Gastroesophageal sphincter (tissue), 4 donors: ENCODE results near the gene PIGR. TPM values are rescaled to one million over a fixed set of nuclear protein-coding genes. Genes with fewer than 3 reads are reported as not detected.

Experiments used
- ATAC-seq: fragments of 150-250 bp; one replicate; pipeline ENCODE4 v1.9.1; 2016; ENCODE audit warnings: mild to moderate bottlenecking, moderate library complexity
- H3K27ac ChIP-seq, 4 donors: fragments of 200-600 bp; sonication (generic) in 3 of 4; 1 replicate in 3 of 4; 2 replicates in 1 of 4; pipeline ENCODE4 v1.5.1; 2016 to 2019
- H3K27me3 ChIP-seq: fragments of 200-600 bp; sonication (generic); one replicate; pipeline ENCODE4 v1.5.1; 2019
- H3K36me3 ChIP-seq, 2 donors: fragments of 200-600 bp; sonication (generic); one replicate each; pipeline ENCODE4 v1.5.1; 2019; ENCODE audit warnings: control low read depth in 1 of 2
- H3K4me1 ChIP-seq, 3 donors: fragments of 200-600 bp; sonication (generic); 1 replicate in 2 of 3; 2 replicates in 1 of 3; pipeline ENCODE4 v1.5.1; 2016 to 2019; ENCODE audit warnings: control low read depth in 2 of 3
- H3K4me3 ChIP-seq, 2 donors: fragments of 200-600 bp; sonication (generic); one replicate each; pipeline ENCODE4 v1.5.1; 2019; ENCODE audit warnings: mild to moderate bottlenecking in 1 of 2, moderate library complexity in 1 of 2
- H3K9me3 ChIP-seq, 3 donors: fragments of 200-600 bp; sonication (generic); one replicate each; pipeline ENCODE4 v1.5.1; 2017 to 2019; ENCODE audit warnings: control low read depth in 2 of 3
- CTCF ChIP-seq, 4 experiments: fragments of 200-600 bp in 2 of 4; fragments of 450-650 bp in 2 of 4; sonication (generic) in 1 of 4; IDR thresholded peaks; one replicate each; pipeline ENCODE4 v1.5.1; 2017 to 2019; ENCODE audit warnings: antibody characterized with exemption in 4 of 4, mild to moderate bottlenecking in 2 of 4, moderate library complexity in 2 of 4
- EP300 ChIP-seq: sonication (generic); formaldehyde crosslinking; IDR thresholded peaks from one replicate; pipeline ENCODE4 v1.6.1; 2017; ENCODE audit warnings: antibody characterized with exemption, mild to moderate bottlenecking
- POLR2A ChIP-seq, 2 donors: fragments of 450-650 bp; IDR thresholded peaks; one replicate each; pipeline ENCODE4 v1.6.1; 2017; ENCODE audit warnings: antibody characterized with exemption in 2 of 2, mild to moderate bottlenecking in 2 of 2, moderate library complexity in 1 of 2
- POLR2AphosphoS5 ChIP-seq: sonication (generic); formaldehyde crosslinking; IDR thresholded peaks from one replicate; pipeline ENCODE4 v1.6.1; 2017; ENCODE audit warnings: antibody characterized with exemption
- WGBS, 2 donors: methylation state at CpG; one replicate each; pipeline ENCODE4 v1.1.5; 2018; ENCODE audit warnings: low coverage in 1 of 2; 5-methylcytosine and 5-hydroxymethylcytosine counted together
- total RNA-seq, 4 donors: library from RNA; depleted of rRNA; stranded (reverse); fragments of >200 nt; gene quantifications; one replicate each; pipeline ENCODE4 v1.1.0, GENCODE V29; 2016

Gene PIGR
- total RNA-seq, 4 donors from 2014 or later: 0.16 to 256 (median 0.35) TPM

GRCh38 chr1:206883876-206884275 is 62.4 kb downstream of the PIGR start:
- H3K27me3 ChIP-seq: peaks cover 7% of the 10 kb centered on the region
- no peaks in the 10 kb centered on the region for H3K9me3 ChIP-seq
- WGBS, 2 donors: 75 to 79% methylated on average over 2 of the region's 2 CpGs
- H3K36me3 ChIP-seq: no peaks in the 10 kb centered on the region
- no peak for TF ChIP-seq POLR2A (IDR thresholded peaks at IDR 0.05)
- TF ChIP-seq CTCF (IDR thresholded peaks at IDR 0.05): no peak
- TF ChIP-seq EP300: no peak
- no peak for TF ChIP-seq POLR2AphosphoS5
- no peak for ATAC-seq
- no peak overlapping the region for H3K27ac ChIP-seq
- no peak overlapping the region for H3K4me3 ChIP-seq
- H3K4me1 ChIP-seq: no peaks in the 10 kb centered on the region

- Histone ChIP-seq H3K36me3 (no peaks in the 10 kb centered on the region), H3K27ac (no peak overlapping the region), H3K27me3 (peaks cover 7% of the 10 kb centered on the region), H3K9me3 (peaks cover 0 to 7% (median 0%) of the 10 kb centered on the region in 3 donors), H3K4me3 (no peak overlapping the region), H3K4me1 (no peaks in the 10 kb centered on the region)
- ATAC-seq: no peak
- WGBS, 2 donors: 88 to 100% methylated on average over 1 of the region's 1 CpG
- no peak for TF ChIP-seq POLR2AphosphoS5
- TF ChIP-seq POLR2A (IDR thresholded peaks at IDR 0.05): no peak
- no peak for TF ChIP-seq CTCF (IDR thresholded peaks at IDR 0.05)
- no peak for TF ChIP-seq EP300
These were observed 63.1 kb downstream of the PIGR start for GRCh38 chr1:206883160-206883559.

GRCh38 chr1:206882555-206882954 is 63.7 kb downstream of the PIGR start:
- no peak for ATAC-seq
- H3K4me1 ChIP-seq: no peaks in the 10 kb centered on the region
- WGBS, 2 donors: 63 to 67% methylated on average over 3 of the region's 3 CpGs
- no peak overlapping the region for H3K27ac ChIP-seq
- no peak overlapping the region for H3K4me3 ChIP-seq
- H3K27me3 ChIP-seq: peaks cover 7% of the 10 kb centered on the region
- H3K36me3 ChIP-seq: no peaks in the 10 kb centered on the region
- peaks cover 0 to 13% (median 0%) of the 10 kb centered on the region in 3 donors for H3K9me3 ChIP-seq
- TF ChIP-seq POLR2A (IDR thresholded peaks at IDR 0.05): no peak
- no peak for TF ChIP-seq CTCF (IDR thresholded peaks at IDR 0.05)
- no peak for TF ChIP-seq POLR2AphosphoS5
- TF ChIP-seq EP300: no peak

- 52 to 78% methylated on average over 1 to 3 of the region's 3 CpGs for WGBS, 2 donors
- no peak for TF ChIP-seq POLR2AphosphoS5
- TF ChIP-seq EP300: no peak
- no peak for TF ChIP-seq POLR2A (IDR thresholded peaks at IDR 0.05)
- no peak for TF ChIP-seq CTCF (IDR thresholded peaks at IDR 0.05)
- no peaks in the 10 kb centered on the region for H3K4me1 ChIP-seq
- H3K9me3 ChIP-seq: peaks cover 0 to 31% (median 0%) of the 10 kb centered on the region in 3 donors
- ATAC-seq: no peak
- no peak overlapping the region for H3K4me3 ChIP-seq
- H3K27ac ChIP-seq: no peak overlapping the region
- peaks cover 7% of the 10 kb centered on the region for H3K27me3 ChIP-seq
- H3K36me3 ChIP-seq: no peaks in the 10 kb centered on the region
These were observed 66.0 kb downstream of the PIGR start for GRCh38 chr1:206880314-206880713.

Other genes with a start within 250 kb of the PIGR start
- under 1 TPM in 1 of 4 donors, not detected in 3; 0.27 TPM for gene IL19, start 175.7 kb downstream of the PIGR start, total RNA-seq
- gene IL10, start 174.0 kb downstream of the PIGR start, total RNA-seq: 1 to 10 TPM in 3 of 4 donors, under 1 TPM in 1; 0.45 to 9.3 (median 2.3) TPM
- gene IL20, start 80.8 kb downstream of the PIGR start, total RNA-seq: not detected
- gene IL24, start 49.0 kb downstream of the PIGR start, total RNA-seq: not detected
- gene FCMR, start 24.5 kb downstream of the PIGR start, total RNA-seq: 1 to 10 TPM in 3 of 4 donors, not detected in 1; 1.0 to 4.1 (median 1.6) TPM
- gene FCAMR, start 24.0 kb upstream of the PIGR start, total RNA-seq: under 1 TPM in 1 of 4 donors, not detected in 3; 0.39 TPM
- 1 to 10 TPM in 2 of 4 donors, under 1 TPM in 1, not detected in 1; 0.19 to 3.7 (median 1.4) TPM for gene C1orf116, start 86.3 kb upstream of the PIGR start, total RNA-seq
- 10 to 100 TPM in 1 of 4 donors, 1 to 10 TPM in 3; 6.9 to 11.7 (median 8.8) TPM for gene YOD1, start 104.7 kb upstream of the PIGR start, total RNA-seq
- gene PFKFB2, start 106.8 kb upstream of the PIGR start, total RNA-seq: 1 to 10 TPM; 3.4 to 6.7 (median 5.3) TPM
- 1 to 10 TPM in 2 of 4 donors, not detected in 2; 1.6 to 2.7 TPM for gene C4BPB, start 142.4 kb upstream of the PIGR start, total RNA-seq
- gene C4BPA, start 157.8 kb upstream of the PIGR start, total RNA-seq: 1 to 10 TPM in 1 of 4 donors, not detected in 3; 3.1 TPM